ENCODE data around the gene XKR8.

The XKR8 gene

DNA sequence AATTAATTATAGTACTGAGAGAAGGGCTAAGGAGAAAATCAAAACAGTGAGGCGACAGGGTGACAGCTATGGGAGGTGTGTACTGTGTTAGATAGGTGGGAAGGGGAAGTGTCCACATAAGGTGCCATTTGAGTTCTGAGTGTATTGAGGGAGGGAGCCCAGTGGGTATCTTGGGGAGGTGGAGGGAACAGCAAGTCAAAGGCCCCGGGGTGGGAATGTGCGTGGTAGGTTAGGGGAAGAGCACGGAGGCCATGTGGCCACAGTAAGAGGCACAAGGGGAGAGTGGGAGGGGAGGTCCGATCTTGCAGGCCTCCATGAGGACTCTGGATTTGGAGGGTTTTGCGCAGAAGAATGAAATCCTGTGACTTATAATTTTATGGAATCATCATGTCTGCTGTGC, 3.0 kb upstream of the XKR8 start:
- DNase-seq (ENCODE audit: low read depth) = no peak

DNA sequence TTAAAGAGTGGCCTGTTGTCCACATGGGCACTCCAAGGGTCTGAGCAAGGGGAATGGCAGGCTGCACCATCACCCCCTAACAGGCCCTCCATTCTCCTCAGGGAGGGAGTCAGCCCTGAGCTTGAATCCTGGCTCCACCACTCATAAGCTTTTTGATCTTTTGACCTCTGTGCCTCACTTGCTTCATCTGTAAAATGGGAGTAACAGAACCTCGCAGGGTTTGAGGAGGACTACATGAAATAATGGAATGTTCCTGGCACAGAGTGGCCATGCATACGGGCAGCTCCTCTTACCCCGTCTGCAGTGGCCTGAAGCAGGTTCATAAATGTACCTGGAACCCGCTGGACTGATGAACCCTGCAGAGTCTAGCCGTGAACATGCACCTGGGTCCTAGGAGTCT, 2.1 kb upstream of the XKR8 start:
- DNase-seq (ENCODE audit: low read depth) = no peak

DNA sequence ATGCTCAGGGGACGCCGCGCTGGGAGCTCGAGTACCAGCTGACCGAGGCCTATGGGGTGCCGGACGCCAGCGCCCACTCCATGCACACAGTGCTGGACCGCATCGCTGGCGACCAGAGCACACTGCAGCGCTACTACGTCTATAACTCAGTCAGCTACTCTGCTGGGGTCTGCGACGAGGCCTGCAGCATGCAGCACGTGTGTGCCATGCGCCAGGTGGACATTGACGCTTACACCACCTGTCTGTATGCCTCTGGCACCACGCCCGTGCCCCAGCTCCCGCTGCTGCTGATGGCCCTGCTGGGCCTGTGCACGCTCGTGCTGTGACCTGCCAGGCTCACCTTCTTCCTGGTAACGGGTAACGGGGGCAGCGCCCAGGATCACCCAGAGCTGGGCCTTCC, 1.3 kb upstream of the XKR8 start:
- no peak for DNase-seq (ENCODE audit: low read depth)

DNA sequence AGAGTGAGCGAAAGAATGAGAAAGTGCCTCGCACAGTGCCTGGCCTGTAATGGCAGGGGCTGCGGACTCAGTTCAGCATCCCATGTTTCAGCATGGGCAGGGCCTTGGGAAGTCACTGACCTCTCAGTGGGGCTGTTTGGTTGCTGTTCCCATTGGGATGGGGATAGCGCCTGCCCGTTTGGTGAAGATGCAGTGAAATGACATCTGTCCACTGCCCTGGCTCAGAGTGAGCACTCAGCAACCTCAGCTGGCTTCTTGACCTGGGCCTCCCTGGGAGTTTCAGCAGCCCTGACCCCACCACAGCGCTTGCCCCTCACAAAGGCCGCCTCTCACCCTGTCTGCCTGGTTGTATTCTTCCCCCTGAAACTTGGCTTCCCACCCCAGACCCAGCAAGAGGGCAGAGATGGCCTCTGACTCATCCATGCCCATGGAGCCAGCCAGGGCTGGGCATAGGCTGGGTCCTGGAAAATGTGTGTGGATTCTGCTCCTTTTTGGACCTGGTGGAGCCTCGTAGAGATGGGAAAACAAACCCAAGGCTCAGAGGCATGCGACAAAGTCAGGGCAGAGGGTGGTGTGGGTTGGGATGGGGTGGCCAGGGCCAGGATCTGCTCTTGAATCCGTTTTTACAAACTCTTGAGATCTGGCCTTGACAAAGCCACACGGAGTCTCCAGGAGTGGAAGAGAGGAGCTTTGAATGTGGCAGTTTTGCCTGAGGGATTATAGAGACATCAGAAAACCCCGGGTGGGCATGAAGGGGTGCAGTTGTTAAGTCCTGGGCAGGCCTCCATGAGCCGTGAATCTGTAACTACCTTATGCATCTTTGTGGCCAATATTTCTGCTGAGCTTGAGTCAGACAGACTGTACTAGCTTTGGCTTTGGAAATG, 1.2 kb downstream of the XKR8 start:
- DNase-seq (ENCODE audit: low read depth) = no peak

DNA sequence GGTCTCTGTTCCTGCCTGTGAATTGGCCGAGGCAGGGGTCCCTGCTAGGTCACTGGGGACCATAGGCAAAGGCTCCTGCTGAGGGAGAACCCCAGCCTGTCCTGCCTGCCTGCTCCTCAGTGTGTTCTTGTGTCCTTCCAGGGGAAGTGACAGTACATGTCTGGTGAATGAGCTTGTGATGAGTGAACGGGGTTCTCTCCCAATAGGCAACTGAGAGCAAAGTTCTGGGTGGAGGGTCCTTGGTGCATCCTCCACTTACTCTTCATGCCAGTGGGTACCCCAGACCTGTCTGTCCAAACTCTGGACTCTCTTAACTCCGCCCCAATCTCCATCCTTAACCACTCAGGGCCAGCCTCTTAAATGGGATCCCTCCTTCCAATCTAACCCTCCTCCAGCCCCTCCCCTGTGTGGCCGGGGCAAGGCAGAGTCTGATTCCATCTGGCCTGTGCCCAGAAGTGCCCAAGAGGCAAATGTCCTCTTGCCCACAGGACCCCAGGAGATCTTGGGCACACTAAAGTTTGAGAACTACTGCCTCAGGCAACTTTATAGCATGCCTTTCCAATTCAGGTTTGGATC, 2.0 kb downstream of the XKR8 start:
- no peak for DNase-seq (ENCODE audit: low read depth)

DNA sequence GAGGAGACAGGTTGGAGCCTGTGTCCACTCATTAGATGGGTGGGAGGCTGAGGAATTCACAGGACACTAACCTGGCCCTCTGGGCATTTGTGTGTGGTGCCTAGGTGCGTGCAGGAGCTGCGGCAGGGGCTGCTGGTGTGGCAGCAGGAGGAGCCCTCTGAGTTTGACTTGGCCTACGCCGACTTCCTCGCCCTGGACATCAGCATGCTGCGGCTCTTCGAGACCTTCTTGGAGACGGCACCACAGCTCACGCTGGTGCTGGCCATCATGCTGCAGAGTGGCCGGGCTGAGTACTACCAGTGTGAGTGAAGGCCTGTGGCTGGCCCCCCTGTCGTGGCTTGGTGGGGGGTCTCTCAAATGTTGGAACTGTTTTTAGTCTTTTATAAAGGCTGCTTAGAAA, 3.6 kb downstream of the XKR8 start:
- DNase-seq (ENCODE audit: low read depth) = no peak

DNA sequence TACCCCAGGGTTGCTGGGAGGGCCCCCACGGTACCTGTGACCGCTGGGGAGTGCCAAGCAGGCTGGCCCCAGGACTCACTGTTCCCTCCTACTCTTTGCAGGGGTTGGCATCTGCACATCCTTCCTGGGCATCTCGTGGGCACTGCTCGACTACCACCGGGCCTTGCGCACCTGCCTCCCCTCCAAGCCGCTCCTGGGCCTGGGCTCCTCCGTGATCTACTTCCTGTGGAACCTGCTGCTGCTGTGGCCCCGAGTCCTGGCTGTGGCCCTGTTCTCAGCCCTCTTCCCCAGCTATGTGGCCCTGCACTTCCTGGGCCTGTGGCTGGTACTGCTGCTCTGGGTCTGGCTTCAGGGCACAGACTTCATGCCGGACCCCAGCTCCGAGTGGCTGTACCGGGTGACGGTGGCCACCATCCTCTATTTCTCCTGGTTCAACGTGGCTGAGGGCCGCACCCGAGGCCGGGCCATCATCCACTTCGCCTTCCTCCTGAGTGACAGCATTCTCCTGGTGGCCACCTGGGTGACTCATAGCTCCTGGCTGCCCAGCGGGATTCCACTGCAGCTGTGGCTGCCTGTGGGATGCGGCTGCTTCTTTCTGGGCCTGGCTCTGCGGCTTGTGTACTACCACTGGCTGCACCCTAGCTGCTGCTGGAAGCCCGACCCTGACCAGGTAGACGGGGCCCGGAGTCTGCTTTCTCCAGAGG, 6.8 kb downstream of the XKR8 start:
- no peak for DNase-seq (ENCODE audit: low read depth)

DNA sequence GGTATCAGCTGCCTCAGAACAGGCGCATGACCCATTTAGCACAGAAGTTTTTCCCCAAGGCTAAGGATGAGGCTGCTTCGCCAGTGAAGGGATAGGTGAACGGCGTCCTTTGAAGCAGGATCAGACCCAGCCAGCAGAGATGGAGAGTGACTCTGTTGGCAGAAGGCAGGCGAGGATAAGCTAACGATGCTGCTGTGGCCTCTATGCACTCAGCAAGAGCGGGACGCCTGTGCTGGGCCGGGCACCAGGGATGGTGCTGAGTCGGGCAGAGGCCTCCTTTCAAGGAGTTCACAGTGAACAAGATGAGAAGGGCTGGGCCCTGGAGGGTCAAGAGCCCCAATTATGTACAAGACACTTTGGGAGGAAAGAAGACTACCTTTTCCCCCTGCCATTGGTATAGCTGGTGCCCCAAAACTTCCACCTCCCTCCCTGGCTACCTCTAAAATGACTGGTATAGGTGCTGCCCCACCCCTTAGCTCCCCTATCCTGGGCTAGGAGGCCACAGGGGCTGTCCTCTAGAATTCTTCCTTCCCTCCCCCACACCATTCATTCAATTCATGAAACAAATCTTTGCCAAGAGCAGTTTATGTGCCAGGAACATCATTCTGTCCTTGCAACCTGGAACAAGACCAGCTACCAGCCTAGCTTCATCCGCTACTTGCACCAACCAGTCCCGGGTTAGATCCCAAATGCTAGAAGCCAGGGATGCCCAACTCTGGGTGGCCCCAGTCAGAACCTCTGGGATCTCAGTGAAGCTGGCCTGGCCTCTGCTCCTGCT, 7.5 kb downstream of the XKR8 start:
- DNase-seq (ENCODE audit: low read depth) = no peak

DNA sequence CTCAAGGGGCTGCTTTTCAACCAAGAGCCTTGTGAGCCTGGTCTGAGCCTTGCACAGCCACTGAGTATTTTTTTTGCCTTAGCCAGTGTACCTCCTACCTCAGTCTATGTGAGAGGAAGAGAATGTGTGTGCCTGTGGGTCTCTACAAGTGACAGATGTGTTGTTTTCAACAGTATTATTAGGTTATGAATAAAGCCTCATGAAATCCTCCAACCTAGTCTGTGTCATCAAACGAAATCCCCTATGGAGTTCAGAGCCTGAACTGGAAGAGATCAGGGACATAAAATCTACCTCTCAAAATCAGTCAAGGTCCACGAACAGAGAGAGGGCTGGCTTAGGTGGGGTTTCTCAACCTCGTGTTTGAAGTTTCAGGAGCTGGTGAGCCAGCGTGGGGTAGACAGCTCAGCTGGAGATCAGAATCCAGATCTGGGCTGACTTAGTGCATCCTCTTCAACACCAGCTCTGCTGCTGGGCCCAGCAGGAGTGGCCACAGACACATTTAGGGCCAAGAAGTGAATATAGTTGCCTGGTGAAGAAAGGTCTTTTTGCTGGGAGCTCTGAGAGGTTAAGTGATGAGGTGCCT, 8.2 kb downstream of the XKR8 start:
- no peak for DNase-seq (ENCODE audit: low read depth)

DNA sequence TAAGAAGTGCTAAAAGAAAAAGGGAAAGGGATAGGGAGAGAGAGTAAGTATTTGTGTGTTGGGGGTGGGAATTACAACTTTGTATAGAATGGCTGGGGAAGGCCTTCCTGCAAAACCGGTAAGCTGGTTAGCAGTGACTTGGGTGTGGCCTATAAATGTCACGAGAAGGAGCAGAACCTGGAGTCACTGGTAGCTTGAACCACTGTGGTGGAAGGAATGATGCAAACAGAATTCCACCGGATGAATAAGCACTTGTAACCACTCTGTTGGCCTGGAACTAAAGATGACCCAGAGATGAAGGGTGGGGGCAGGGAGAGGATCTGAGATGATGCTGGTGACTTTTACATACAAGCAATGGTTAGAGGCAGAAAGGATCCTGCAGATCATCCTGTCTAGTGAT, 8.9 kb downstream of the XKR8 start:
- peak; percentile 92 for DNase-seq (ENCODE audit: low read depth)

DNA sequence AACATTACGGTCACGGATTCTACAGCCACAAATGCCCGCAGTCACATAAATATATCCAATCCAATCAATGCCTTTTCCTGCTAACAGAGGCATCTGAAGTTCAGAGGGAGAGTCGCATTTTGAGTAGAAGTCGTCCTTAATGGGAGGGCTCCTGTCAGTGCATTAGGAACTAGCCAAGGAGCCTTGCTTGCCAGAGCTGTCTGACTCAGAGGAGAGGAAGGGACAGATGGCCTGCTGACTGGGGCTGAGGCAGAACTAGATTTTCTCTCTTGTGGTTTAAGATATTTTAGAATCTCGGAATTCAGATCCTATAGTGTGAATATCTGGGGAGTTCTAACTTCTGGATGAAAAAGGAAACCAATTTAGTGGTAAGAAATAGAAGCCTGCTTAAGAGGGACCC, 10.6 kb downstream of the XKR8 start:
- DNase-seq (ENCODE audit: low read depth) = peak; percentile 69

DNA sequence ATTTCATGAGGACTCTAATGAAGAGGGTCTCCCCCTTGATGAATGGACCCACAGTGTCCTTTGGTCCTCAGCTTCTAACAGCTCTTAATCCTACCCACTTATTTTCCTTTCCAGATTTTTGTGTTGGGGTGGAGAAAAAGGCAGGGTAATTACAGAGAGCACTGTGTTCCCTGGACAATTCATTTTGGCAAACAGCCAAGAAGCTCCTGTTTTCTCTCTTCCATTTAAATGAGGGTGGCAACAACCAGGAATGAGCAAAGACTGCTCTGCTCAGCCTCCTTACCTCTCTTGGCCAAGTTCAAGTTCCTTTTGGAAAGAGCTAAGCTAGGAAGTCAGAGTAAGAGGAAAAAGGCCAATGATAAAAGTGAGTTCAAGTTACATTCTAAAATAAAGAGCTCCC, 11.9 kb downstream of the XKR8 start:
- DNase-seq (ENCODE audit: low read depth) = no peak

DNA sequence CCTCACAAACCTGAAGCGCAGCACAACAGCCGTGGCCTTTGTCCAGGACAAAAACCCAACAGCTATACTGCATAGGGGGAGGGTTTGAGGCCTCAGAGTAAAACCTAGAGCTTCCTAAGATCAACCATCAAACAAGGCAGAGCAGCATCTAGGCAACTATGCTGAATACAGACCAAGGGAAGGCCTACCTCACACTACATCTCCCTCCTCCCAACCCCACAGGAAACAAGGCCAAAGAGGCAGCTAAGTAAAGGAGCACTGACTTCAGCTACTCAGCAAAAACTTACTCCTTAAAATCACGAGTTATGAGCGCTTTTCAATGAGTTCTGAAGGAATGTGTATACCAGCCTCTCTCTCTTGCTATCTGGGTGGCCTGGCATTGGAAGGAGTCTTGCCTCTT, 12.4 kb downstream of the XKR8 start:
- DNase-seq (ENCODE audit: low read depth) = no peak

DNA sequence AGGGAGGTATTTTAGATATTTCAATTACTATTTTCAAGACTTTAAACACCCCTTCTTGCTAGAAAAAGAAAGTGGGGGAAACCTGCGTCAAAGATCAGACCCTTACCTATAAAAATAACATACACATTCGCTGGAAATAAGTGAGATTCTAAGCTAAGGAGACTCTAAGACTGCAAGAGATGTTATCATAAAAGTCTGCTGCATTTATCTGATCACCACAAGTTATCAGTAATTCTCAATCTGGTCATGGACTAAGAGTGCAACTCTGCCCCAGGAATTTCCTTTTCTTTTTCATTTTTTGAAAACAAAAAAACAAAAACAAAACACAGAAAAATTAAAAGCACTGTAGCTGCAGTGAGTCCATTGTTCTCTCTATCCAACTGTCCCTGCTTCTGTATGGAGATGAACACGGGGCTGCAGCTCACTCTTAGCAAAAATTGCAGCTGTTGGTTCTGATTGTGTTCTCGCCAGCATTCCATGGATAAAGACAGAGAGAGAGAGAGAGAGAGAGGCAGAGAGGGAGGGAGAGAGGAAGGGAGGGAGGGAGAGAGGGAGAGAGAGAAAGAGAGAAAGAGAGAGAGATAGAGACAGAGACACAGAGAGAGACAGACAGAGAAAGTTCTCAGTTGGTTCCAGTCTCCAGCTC, 14.1 kb downstream of the XKR8 start:
- DNase-seq (ENCODE audit: low read depth) = no peak

DNA sequence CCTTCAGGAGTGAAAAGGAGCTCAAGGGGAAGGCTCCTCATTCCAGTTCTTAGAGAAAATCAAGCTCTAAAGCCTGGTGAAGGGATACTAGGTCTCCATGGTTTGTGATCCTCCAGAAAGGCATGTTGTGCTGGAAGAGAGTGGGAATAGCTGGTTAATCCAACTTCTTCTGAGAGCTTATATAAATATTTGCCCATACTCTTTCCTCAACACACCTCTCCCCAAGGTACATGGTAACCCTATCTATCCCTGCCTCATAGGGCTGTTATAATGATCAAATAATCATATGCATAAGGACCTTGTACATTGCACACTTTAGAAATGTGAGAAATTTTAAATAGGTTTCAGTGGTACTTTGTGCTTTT, 14.6 kb downstream of the XKR8 start:
- DNase-seq (ENCODE audit: low read depth) = no peak

DNA sequence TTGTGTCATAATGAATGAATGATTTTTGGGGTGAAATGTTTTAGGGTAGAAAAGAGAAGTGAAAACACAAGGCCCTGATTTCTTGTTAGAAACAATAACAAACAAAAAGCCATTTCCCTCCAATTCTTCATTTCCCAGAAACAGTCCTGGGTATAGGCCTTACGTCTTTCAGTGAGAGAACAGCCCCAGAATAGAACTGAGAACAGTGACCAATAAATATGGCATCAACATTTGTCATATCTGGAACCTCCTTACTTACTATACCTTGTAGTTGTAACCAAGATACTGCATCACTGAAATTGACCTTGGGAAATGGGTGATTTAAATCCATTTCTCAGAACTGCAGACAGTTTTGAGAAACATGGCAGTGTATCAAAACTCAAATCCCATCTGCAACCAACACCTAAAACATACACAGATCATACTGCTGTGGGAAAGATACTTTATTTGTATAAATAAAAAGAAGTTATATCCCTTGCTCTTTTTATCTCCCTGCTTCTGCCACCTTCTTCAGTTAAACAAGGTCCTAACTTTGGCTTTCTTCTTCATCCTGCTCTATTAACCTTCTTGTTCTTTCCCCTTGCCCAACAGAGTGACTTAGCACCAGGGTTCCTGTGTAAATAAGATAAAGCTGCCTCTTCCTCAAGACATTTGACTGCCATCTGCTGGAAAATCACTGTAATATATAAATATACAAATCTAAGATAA, 19.5 kb downstream of the XKR8 start:
- DNase-seq (ENCODE audit: low read depth) = peak; percentile 42

DNA sequence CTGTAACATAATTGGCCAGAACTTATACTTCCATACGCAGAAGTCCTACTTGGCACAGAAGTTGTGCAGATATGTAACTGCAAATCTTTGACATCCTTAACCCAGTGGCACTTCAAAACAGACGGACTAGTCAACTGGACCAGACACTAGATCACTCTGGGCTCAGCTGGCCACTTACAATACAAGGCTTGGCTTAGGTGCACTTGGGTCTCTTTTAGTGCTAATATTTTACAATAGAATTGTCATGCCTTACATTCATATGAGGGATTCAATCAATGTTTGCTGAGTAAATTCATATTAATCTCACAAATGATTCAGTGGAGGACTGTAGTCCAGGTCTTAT, 20.1 kb downstream of the XKR8 start:
- DNase-seq (ENCODE audit: low read depth) = no peak

DNA sequence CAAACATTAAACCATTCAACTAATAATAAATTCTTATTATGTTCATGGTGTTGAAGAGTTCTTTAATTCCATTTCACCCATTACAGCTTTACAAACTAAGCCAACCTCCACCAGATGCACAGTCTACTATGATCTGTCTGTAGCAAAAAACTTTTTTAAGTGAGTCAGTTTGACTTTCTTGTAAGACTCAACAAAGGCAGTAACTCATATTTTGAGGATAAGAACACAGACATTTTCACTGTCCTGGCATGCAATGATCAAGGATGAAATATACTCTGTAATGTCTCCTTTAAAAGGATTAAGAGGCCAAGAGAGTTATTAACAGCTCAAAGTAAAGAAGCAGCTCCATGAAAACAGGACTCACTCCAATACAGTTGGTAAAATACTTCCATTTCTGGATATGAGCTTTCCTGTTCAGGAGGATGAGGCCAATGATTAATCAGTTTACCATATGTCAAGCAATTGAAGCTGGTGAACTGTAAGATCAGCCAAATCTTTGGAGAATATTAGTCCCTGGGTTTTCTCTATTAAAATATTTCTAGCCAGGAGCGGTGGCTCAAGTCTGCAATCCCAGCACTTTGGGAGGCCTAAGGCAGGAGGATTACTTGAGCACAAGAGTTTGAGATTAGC, 20.6 kb downstream of the XKR8 start:
- DNase-seq (ENCODE audit: low read depth) = no peak

DNA sequence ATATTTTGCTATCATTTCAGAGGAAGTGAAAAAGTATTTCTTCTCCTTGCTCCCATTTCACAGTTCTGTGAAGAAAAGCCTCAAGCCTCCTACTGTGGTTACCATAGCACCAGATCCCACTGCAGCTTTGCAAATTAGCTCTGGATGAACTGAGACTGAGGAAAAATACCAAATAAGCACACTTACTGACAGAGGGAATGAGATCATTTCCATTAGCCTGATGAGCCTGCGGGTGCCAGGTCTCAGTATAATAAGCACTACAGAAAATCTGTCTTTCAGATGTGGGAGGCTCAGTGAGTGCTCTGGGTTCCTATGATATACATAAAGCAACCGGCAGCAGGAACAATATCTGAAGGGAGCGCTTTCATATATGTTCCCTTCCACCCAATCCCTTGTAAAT, 21.4 kb downstream of the XKR8 start:
- no peak for DNase-seq (ENCODE audit: low read depth)

DNA sequence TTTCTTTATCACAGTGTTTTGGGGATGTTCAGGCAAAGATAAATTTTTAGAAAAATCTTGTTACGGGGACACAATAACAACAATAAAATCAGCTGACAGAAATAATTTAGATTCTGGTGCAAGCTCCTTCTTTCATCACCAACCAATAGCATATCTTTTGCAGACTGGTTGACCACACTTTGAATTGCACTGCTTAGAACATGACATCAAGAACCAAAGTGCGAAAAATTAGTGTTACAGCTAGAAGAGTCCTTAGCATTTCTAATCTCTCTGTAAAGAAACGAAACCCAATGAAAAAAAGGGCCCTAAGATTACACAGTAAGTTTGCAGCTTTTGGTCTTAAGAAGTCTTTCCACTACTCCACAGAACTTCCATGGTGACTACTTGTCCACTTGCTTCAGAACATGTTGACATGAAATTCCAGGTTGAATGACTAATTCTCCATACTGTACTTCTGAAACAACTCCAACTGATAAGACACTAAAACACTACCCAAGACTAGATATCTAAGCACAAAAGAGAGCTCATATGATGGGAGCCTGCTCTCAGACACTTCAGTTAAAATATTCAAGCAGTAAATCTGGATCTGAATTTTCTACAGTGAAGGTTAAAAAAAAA, 31.3 kb downstream of the XKR8 start:
- no peak for DNase-seq (ENCODE audit: low read depth)

Measured in GM04504 (cell line).